ENCODE measurements around the gene HIF1A. TPM values are rescaled to one million over a fixed set of nuclear protein-coding genes. Genes with fewer than 3 reads are reported as not detected.
A peak's percentile ranks its signal among the peaks of the same experiment; 100 is the strongest.

Gene HIF1A
- total RNA-seq, 1 experiment from 2014 or later: 319 TPM

GRCh38 chr14:61703342-61704129 lies 8.2 kb downstream of the HIF1A start:
- ChIA-PET POLR2A (ENCODE audit: unreplicated experiment) (no interaction called here), CTCF (no interaction called here)
- Histone ChIP-seq H3K27ac (ENCODE audit: low read length) (no peak overlapping the region), H3K4me3 (ENCODE audit: low read length) (no peak overlapping the region), H3K36me3 (ENCODE audit: low read depth, low read length) (peaks cover 15% of the 10 kb centered on the region), H3K4me1 (ENCODE audit: insufficient read depth, low read length) (peaks cover 54% of the 10 kb centered on the region), H3K9me3 (ENCODE audit: low read length) (no peaks in the 10 kb centered on the region), H3F3A (ENCODE audit: low read length, unreplicated experiment) (peaks cover 13% of the 10 kb centered on the region), H3K79me2 (ENCODE audit: low read length) (peaks cover 93% of the 10 kb centered on the region), H3K4me2 (ENCODE audit: low read length) (peak overlapping the region; percentile 19; the same call in 1 of the 2 replicates), H2AFZ (ENCODE audit: low read length) (no peak overlapping the region), H3K9me2 (replicated peaks; ENCODE audit: low read length) (no peaks in the 10 kb centered on the region), H4K20me1 (ENCODE audit: low read length) (peaks cover 83% of the 10 kb centered on the region), H3K9ac (ENCODE audit: low read length) (no peak overlapping the region), H3K27me3 (ENCODE audit: low read length) (no peaks in the 10 kb centered on the region)
- no peak for DNase-seq
- no TSS peak for BruUV-seq (replicated peaks)
- no peak for ATAC-seq
- intact Hi-C loops (cut with micrococcal nuclease): no loop called here
- TF ChIP-seq CTCF (conservative IDR thresholded peaks at IDR 0.05; ENCODE audit: low read depth, low read length) (no peak), EZH2 (IDR thresholded peaks at IDR 0.05; ENCODE audit: low read length, unreplicated experiment) (no peak)

GRCh38 chr14:61704554-61704953 lies 9.2 kb downstream of the HIF1A start:
- ChIA-PET CTCF (no interaction called here), POLR2A (ENCODE audit: unreplicated experiment) (no interaction called here)
- intact Hi-C loops (cut with micrococcal nuclease): no loop called here
- Histone ChIP-seq H3F3A (ENCODE audit: low read length, unreplicated experiment) (peaks cover 18% of the 10 kb centered on the region), H3K9me3 (ENCODE audit: low read length) (no peaks in the 10 kb centered on the region), H3K4me3 (ENCODE audit: low read length) (no peak overlapping the region), H4K20me1 (ENCODE audit: low read length) (peaks cover 83% of the 10 kb centered on the region), H3K9ac (ENCODE audit: low read length) (no peak overlapping the region), H3K79me2 (ENCODE audit: low read length) (peaks cover 93% of the 10 kb centered on the region), H3K36me3 (ENCODE audit: low read depth, low read length) (peaks cover 12% of the 10 kb centered on the region), H3K27me3 (ENCODE audit: low read length) (no peaks in the 10 kb centered on the region), H3K27ac (ENCODE audit: low read length) (no peak overlapping the region), H3K4me2 (ENCODE audit: low read length) (peak overlapping the region; percentile 4; the same call in 1 of the 2 replicates), H3K9me2 (replicated peaks; ENCODE audit: low read length) (no peaks in the 10 kb centered on the region), H2AFZ (ENCODE audit: low read length) (no peak overlapping the region), H3K4me1 (ENCODE audit: insufficient read depth, low read length) (peaks cover 48% of the 10 kb centered on the region)
- no peak for TF ChIP-seq EZH2phosphoT487 (IDR thresholded peaks at IDR 0.05; ENCODE audit: borderline replicate concordance, low read length)
- TF ChIP-seq EZH2 (IDR thresholded peaks at IDR 0.05; ENCODE audit: low read length, unreplicated experiment): no peak
- no peak for TF ChIP-seq CTCF (conservative IDR thresholded peaks at IDR 0.05; ENCODE audit: low read depth, low read length)
- no TSS peak for BruUV-seq (replicated peaks)
- DNase-seq (no peak), ATAC-seq (no peak; the same call in 1 of the 2 replicates)

GRCh38 chr14:61705017-61705416 lies 9.7 kb downstream of the HIF1A start:
- intact Hi-C loops (cut with micrococcal nuclease): no loop called here
- Histone ChIP-seq H3K4me1 (ENCODE audit: insufficient read depth, low read length) (peaks cover 48% of the 10 kb centered on the region), H3K9ac (ENCODE audit: low read length) (no peak overlapping the region), H3K27me3 (ENCODE audit: low read length) (no peaks in the 10 kb centered on the region), H4K20me1 (ENCODE audit: low read length) (peaks cover 83% of the 10 kb centered on the region), H3K4me2 (ENCODE audit: low read length) (peak overlapping the region; percentile 3; the same call in 1 of the 2 replicates), H3K27ac (ENCODE audit: low read length) (no peak overlapping the region), H3K4me3 (ENCODE audit: low read length) (no peak overlapping the region), H3F3A (ENCODE audit: low read length, unreplicated experiment) (peaks cover 18% of the 10 kb centered on the region), H3K9me2 (replicated peaks; ENCODE audit: low read length) (no peaks in the 10 kb centered on the region), H3K9me3 (ENCODE audit: low read length) (no peaks in the 10 kb centered on the region), H3K36me3 (ENCODE audit: low read depth, low read length) (peaks cover 12% of the 10 kb centered on the region), H2AFZ (ENCODE audit: low read length) (no peak overlapping the region), H3K79me2 (ENCODE audit: low read length) (peaks cover 93% of the 10 kb centered on the region)
- ChIA-PET CTCF (no interaction called here), POLR2A (ENCODE audit: unreplicated experiment) (no interaction called here)
- ATAC-seq (no peak), DNase-seq (no peak)
- no TSS peak for BruUV-seq (replicated peaks)
- no peak for TF ChIP-seq EZH2 (IDR thresholded peaks at IDR 0.05; ENCODE audit: low read length, unreplicated experiment)
- no peak for TF ChIP-seq EZH2phosphoT487 (IDR thresholded peaks at IDR 0.05; ENCODE audit: borderline replicate concordance, low read length)
- TF ChIP-seq CTCF (conservative IDR thresholded peaks at IDR 0.05; ENCODE audit: low read depth, low read length): no peak

Measured in PC-3 (cell line).